ENCODE data around the gene PTP4A2. TPM values are rescaled to one million over a fixed set of nuclear protein-coding genes. Genes with fewer than 3 reads are reported as not detected.
A peak's percentile ranks its signal among the peaks of the same experiment; 100 is the strongest.
"Not testable (repeated sequence)": the region's sequence is repeated elsewhere in the genome, so short reads cannot be mapped to it uniquely, and the experiment has no call there.

PTP4A2 gene
- total and polyA plus RNA-seq, 11 donors, result 74.4 to 354 (median 242) TPM

- TF ChIP-seq POLR2A (IDR thresholded peaks at IDR 0.05) (no peak), CTCF (IDR thresholded peaks at IDR 0.05) (no peak)
- H3K27ac ChIP-seq, result peak overlapping the region in 1 of 12 donors; percentile 100
- intact Hi-C loops (cut with DNase I), result no loop called here
- ATAC-seq (no peak), DNase-seq (no peak)
- H3K4me3 ChIP-seq, result peak overlapping the region in 1 of 12 donors; percentile 29
- WGBS, 4 donors, result 65 to 74% (median 72%) methylated on average over 2 of the region's 2 CpGs
- H3K27me3 ChIP-seq, result no peaks in the 10 kb centered on the region
- H3K9me3 ChIP-seq, result no peaks in the 10 kb centered on the region
- H3K36me3 ChIP-seq, result no peaks in the 10 kb centered on the region
- peaks cover 16 to 98% (median 79%) of the 10 kb centered on the region in 12 donors for H3K4me1 ChIP-seq
Observed at GRCh38 chr1:31926252-31926651, 11.9 kb downstream of the PTP4A2 start.

GRCh38 chr1:31925824-31926223 is 12.3 kb downstream of the PTP4A2 start:
- 91 to 93% (median 92%) methylated on average over 13 of the region's 13 CpGs for WGBS, 4 donors
- peak overlapping the region in 1 of 12 donors; percentile 29 for H3K4me3 ChIP-seq
- intact Hi-C loops (cut with DNase I); DNase-seq; H3K9me3 ChIP-seq; H3K27me3 ChIP-seq; H3K36me3 ChIP-seq; ATAC-seq: not testable (repeated sequence)
- H3K4me1 ChIP-seq, result peaks cover 16 to 98% (median 77%) of the 10 kb centered on the region in 12 donors
- H3K27ac ChIP-seq, result peak overlapping the region in 1 of 12 donors; percentile 100

GRCh38 chr1:31924839-31925238 is 13.3 kb downstream of the PTP4A2 start:
- peaks cover 0 to under 1% (median 0%) of the 10 kb centered on the region in 12 donors for H3K9me3 ChIP-seq
- intact Hi-C loops (cut with DNase I), result no loop called here
- no peaks in the 10 kb centered on the region for H3K27me3 ChIP-seq
- 4 to 29% (median 8%) methylated on average over 1 of the region's 1 CpG for WGBS, 4 donors
- H3K4me1 ChIP-seq, result peaks cover 16 to 93% (median 68%) of the 10 kb centered on the region in 12 donors
- H3K27ac ChIP-seq, result peak overlapping the region in 1 of 12 donors; percentile 100
- no peaks in the 10 kb centered on the region for H3K36me3 ChIP-seq
- ATAC-seq (no peak), DNase-seq (no peak)
- TF ChIP-seq POLR2A (IDR thresholded peaks at IDR 0.05) (no peak), CTCF (IDR thresholded peaks at IDR 0.05) (no peak)
- H3K4me3 ChIP-seq, result no peak overlapping the region

- ATAC-seq, result peak in 3 of 4 donors; percentile 19 to 54 (median 28)
Observed at GRCh38 chr1:31923901-31924535, 14.2 kb downstream of the PTP4A2 start.

More at GRCh38 chr1:31923901-31924535, 14.2 kb downstream of the PTP4A2 start:
- Histone ChIP-seq H3K4me3 (no peak overlapping the region), H3K9me3 (peaks cover 0 to 7% (median 0%) of the 10 kb centered on the region in 12 donors), H3K36me3 (peaks cover 0 to 8% (median 0%) of the 10 kb centered on the region in 9 donors), H3K27me3 (no peaks in the 10 kb centered on the region), H3K27ac (peak overlapping the region in 2 of 12 donors; percentile 8 to 100), H3K4me1 (peaks cover 16 to 90% (median 60%) of the 10 kb centered on the region in 12 donors)
- no peak for DNase-seq
- intact Hi-C loops (cut with DNase I), result no loop called here
- 49 to 54% (median 53%) methylated on average over 2 of the region's 2 CpGs for WGBS, 4 donors
- TF ChIP-seq CTCF (IDR thresholded peaks at IDR 0.05) (no peak), POLR2A (IDR thresholded peaks at IDR 0.05) (no peak)
